HepG2 (cell line): Measurements from ENCODE around the gene RPL4. TPM values are rescaled to one million over a fixed set of nuclear protein-coding genes. Genes with fewer than 3 reads are reported as not detected.

ENCODE experiments used
- ATRX ChIP-seq: sonication (generic); formaldehyde crosslinking; IDR thresholded peaks from 2 replicates; pipeline ENCODE4 v1.4.0; 2020; ENCODE audit warnings: missing genetic modification reagents, borderline replicate concordance
- CENPX ChIP-seq: sonication (generic); formaldehyde crosslinking; IDR thresholded peaks from 2 replicates; pipeline ENCODE4 v1.9.0; 2021; ENCODE audit warnings: mild to moderate bottlenecking, missing genetic modification reagents, moderate library complexity
- KLF6 ChIP-seq: IDR thresholded peaks from 2 replicates; pipeline ENCODE4 v1.8.0; 2016; ENCODE audit warnings: missing biosample characterization, missing genetic modification reagents
- NFE2L1 ChIP-seq: sonication (generic); formaldehyde crosslinking; IDR thresholded peaks from 2 replicates; pipeline ENCODE4 v1.4.0; 2020; ENCODE audit warnings: missing genetic modification reagents, mild to moderate bottlenecking, borderline replicate concordance
- PHF21A ChIP-seq: sonication (generic); formaldehyde crosslinking; IDR thresholded peaks from 2 replicates; pipeline ENCODE4 v1.5.0; 2020; ENCODE audit warnings: mild to moderate bottlenecking, missing genetic modification reagents
- POLR2A ChIP-seq, 2 experiments: IDR thresholded peaks; 2 replicates each; pipeline ENCODE4 v1.6.1; 2011; ENCODE audit warnings: low read depth in 2 of 2, low read length in 2 of 2, mild to moderate bottlenecking in 1 of 2, moderate library complexity in 1 of 2; ENCODE audit not compliant: insufficient read depth in 1 of 2
- ZNF124 ChIP-seq: sonication (generic); formaldehyde crosslinking; IDR thresholded peaks from 2 replicates; pipeline ENCODE4 v1.4.0; 2020; ENCODE audit warnings: missing genetic modification reagents
- ZNF354B ChIP-seq: sonication (generic); formaldehyde crosslinking; IDR thresholded peaks from 2 replicates; pipeline ENCODE4 v1.8.0; 2022; ENCODE audit warnings: mild to moderate bottlenecking, missing genetic modification reagents
- ZNF431 ChIP-seq: sonication (generic); formaldehyde crosslinking; IDR thresholded peaks from 2 replicates; pipeline ENCODE4 v1.9.0; 2022; ENCODE audit warnings: missing genetic modification reagents, low read depth, mild to moderate bottlenecking, borderline replicate concordance
- ZNF484 ChIP-seq: sonication (generic); formaldehyde crosslinking; IDR thresholded peaks from 2 replicates; pipeline ENCODE4 v1.5.1; 2020; ENCODE audit warnings: mild to moderate bottlenecking, low read depth, missing genetic modification reagents, borderline replicate concordance
- ZNF891 ChIP-seq: sonication (generic); formaldehyde crosslinking; IDR thresholded peaks from 2 replicates; pipeline ENCODE4 v1.5.0; 2020; ENCODE audit warnings: mild to moderate bottlenecking, missing genetic modification reagents
- ZSCAN9 ChIP-seq: IDR thresholded peaks from 2 replicates; pipeline ENCODE4 v1.6.1; 2016; ENCODE audit warnings: borderline replicate concordance
- polyA plus RNA-seq, 8 experiments: library from polyadenylated mRNA; depleted of rRNA in 3 of 8; stranded (reverse) in 7 of 8; unstranded in 1 of 8; fragments of >200 nt; fragmentation: Illumina TruSeq in 4 of 8; extraction: Trizol in 4 of 8; gene quantifications; 2 replicates each; pipeline versions ENCODE4 v1.2.1 to v1.2.3, GENCODE V29; 2011 to 2016; ENCODE audit warnings: low read depth in 4 of 8, missing spikeins in 1 of 8, mixed read lengths in 1 of 8; ENCODE audit not compliant: insufficient read depth in 1 of 8
- total RNA-seq, 5 experiments: library from RNA; depleted of rRNA; stranded (reverse); fragments of >200 nt; fragmentation: Illumina TruSeq; extraction: Trizol; gene quantifications; 2 replicates each; pipeline ENCODE4 v1.2.3, GENCODE V29; 2016; ENCODE audit warnings: low read depth in 1 of 5
- TF ChIP-seq, protein P1 (sequence below): sonication (generic); formaldehyde crosslinking; IDR thresholded peaks from 2 replicates; pipeline ENCODE4 v1.5.1; 2020; ENCODE audit warnings: missing genetic modification reagents, mild to moderate bottlenecking, borderline replicate concordance
- TF ChIP-seq, protein P2 (sequence below): sonication (generic); formaldehyde crosslinking; IDR thresholded peaks from 2 replicates; pipeline ENCODE4 v1.4.0; 2020; ENCODE audit warnings: low read depth, mild to moderate bottlenecking, missing genetic modification reagents
- TF ChIP-seq, protein P3 (sequence below): sonication (generic); formaldehyde crosslinking; IDR thresholded peaks from 2 replicates; pipeline ENCODE4 v1.5.0; 2020; ENCODE audit warnings: mild to moderate bottlenecking, missing genetic modification reagents, borderline replicate concordance
- TF ChIP-seq, protein P4 (sequence below): IDR thresholded peaks from 2 replicates; pipeline ENCODE4 v1.6.1; 2012; ENCODE audit warnings: low read length, improper control_type of control experiment
- TF ChIP-seq, protein P5 (sequence below): sonication (generic); formaldehyde crosslinking; IDR thresholded peaks from 2 replicates; pipeline ENCODE4 v1.4.0; 2020; ENCODE audit warnings: missing genetic modification reagents

Gene RPL4
- total and polyA plus RNA-seq, 2 of the 13 experiments (the other 11 are each of a cell fraction or from before 2014, with no cell fraction given), result 3,630 to 3,960 TPM

DNA sequence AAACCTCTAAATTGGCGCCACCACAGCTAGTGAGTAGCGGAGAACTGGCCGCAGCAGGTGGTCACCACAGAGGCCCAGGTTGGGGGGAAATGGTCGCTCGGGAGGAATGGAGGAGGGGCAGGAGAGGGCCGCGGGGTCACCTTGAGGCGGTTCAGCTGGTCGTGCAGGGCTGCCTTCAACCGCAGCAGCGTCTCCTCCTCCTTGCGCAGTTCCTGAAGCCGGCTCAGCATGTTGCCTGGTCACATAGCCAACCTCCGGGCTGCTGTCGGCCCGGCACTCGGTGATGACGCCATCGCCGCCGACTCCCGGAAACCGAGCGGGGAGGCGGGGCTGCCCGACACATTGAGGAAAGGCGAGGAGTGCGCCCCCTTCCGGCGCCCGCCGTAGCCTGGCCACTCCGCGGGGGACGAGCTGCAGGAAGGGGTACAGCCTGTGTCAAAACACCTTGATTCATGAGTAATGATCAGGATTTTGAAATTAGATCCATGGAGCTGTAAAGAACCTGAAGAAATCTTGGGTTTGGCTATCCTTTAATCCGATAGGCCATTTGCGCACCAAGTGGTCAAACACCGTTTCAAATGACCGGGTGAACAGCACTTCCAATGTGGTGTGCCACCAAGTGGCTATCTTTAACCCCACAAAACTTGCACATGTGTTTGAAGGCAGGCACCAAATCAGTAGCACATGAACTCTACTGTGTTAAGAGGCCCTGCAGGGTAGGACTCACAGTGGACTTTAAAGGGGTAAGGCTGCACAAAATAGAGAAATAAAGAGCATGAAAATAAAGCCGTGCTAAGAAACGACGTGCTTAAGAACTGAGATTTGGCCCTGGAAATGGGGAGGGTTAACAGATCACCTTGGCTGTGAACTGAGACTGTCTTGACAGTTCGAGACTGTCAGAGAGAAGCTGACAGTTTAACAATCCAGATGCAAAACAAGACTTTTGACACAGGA, 6.9 kb downstream of the RPL4 start, which contains the start of gene SNAPC5 (continued):
- TF ChIP-seq ZNF484 (CRISPR knock-in tag) (no peak), ZNF891 (CRISPR knock-in tag) (peak; percentile 55; the same call in 1 of the 2 replicates), POLR2A (IDR thresholded peaks at IDR 0.05; ENCODE audit: insufficient read depth in 1 of 2, low read depth in 2 of 2, low read length in 2 of 2) (peak; percentile 71 to 81), ZNF354B (CRISPR knock-in tag) (no peak), ATRX (no peak), ZNF124 (CRISPR knock-in tag) (no peak; the same call in none of the 2 replicates), PHF21A (CRISPR knock-in tag) (peak; percentile 67; the same call in 1 of the 2 replicates), KLF6 (CRISPR knock-in tag) (peak; percentile 86), NFE2L1 (CRISPR knock-in tag) (no peak), CENPX (CRISPR knock-in tag) (no peak), ZNF431 (CRISPR knock-in tag) (peak; percentile 79; the same call in 1 of the 2 replicates), ZSCAN9 (CRISPR knock-in tag) (peak; percentile 76; the same call in 1 of the 2 replicates)
- TF ChIP-seq, protein P1, sequence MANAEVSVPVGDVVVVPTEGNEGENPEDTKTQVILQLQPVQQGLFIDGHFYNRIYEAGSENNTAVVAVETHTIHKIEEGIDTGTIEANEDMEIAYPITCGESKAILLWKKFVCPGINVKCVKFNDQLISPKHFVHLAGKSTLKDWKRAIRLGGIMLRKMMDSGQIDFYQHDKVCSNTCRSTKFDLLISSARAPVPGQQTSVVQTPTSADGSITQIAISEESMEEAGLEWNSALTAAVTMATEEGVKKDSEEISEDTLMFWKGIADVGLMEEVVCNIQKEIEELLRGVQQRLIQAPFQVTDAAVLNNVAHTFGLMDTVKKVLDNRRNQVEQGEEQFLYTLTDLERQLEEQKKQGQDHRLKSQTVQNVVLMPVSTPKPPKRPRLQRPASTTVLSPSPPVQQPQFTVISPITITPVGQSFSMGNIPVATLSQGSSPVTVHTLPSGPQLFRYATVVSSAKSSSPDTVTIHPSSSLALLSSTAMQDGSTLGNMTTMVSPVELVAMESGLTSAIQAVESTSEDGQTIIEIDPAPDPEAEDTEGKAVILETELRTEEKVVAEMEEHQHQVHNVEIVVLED (CRISPR knock-in tag), result peak; percentile 67; the same call in 1 of the 2 replicates
- TF ChIP-seq, protein P2, sequence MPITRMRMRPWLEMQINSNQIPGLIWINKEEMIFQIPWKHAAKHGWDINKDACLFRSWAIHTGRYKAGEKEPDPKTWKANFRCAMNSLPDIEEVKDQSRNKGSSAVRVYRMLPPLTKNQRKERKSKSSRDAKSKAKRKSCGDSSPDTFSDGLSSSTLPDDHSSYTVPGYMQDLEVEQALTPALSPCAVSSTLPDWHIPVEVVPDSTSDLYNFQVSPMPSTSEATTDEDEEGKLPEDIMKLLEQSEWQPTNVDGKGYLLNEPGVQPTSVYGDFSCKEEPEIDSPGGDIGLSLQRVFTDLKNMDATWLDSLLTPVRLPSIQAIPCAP, result no peak
- TF ChIP-seq, protein P3, sequence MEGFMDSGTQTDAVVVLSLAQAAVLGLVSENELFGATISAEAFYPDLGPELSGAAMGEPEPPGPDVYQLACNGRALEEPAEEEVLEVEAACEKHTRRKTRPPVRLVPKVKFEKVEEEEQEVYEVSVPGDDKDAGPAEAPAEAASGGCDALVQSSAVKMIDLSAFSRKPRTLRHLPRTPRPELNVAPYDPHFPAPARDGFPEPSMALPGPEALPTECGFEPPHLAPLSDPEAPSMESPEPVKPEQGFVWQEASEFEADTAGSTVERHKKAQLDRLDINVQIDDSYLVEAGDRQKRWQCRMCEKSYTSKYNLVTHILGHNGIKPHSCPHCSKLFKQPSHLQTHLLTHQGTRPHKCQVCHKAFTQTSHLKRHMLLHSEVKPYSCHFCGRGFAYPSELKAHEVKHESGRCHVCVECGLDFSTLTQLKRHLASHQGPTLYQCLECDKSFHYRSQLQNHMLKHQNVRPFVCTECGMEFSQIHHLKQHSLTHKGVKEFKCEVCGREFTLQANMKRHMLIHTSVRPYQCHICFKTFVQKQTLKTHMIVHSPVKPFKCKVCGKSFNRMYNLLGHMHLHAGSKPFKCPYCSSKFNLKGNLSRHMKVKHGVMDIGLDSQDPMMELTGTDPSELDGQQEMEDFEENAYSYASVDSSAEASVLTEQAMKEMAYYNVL (CRISPR knock-in tag), result peak; percentile 48
- TF ChIP-seq, protein P4, sequence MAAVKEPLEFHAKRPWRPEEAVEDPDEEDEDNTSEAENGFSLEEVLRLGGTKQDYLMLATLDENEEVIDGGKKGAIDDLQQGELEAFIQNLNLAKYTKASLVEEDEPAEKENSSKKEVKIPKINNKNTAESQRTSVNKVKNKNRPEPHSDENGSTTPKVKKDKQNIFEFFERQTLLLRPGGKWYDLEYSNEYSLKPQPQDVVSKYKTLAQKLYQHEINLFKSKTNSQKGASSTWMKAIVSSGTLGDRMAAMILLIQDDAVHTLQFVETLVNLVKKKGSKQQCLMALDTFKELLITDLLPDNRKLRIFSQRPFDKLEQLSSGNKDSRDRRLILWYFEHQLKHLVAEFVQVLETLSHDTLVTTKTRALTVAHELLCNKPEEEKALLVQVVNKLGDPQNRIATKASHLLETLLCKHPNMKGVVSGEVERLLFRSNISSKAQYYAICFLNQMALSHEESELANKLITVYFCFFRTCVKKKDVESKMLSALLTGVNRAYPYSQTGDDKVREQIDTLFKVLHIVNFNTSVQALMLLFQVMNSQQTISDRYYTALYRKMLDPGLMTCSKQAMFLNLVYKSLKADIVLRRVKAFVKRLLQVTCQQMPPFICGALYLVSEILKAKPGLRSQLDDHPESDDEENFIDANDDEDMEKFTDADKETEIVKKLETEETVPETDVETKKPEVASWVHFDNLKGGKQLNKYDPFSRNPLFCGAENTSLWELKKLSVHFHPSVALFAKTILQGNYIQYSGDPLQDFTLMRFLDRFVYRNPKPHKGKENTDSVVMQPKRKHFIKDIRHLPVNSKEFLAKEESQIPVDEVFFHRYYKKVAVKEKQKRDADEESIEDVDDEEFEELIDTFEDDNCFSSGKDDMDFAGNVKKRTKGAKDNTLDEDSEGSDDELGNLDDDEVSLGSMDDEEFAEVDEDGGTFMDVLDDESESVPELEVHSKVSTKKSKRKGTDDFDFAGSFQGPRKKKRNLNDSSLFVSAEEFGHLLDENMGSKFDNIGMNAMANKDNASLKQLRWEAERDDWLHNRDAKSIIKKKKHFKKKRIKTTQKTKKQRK, result no peak
- TF ChIP-seq, protein P5, sequence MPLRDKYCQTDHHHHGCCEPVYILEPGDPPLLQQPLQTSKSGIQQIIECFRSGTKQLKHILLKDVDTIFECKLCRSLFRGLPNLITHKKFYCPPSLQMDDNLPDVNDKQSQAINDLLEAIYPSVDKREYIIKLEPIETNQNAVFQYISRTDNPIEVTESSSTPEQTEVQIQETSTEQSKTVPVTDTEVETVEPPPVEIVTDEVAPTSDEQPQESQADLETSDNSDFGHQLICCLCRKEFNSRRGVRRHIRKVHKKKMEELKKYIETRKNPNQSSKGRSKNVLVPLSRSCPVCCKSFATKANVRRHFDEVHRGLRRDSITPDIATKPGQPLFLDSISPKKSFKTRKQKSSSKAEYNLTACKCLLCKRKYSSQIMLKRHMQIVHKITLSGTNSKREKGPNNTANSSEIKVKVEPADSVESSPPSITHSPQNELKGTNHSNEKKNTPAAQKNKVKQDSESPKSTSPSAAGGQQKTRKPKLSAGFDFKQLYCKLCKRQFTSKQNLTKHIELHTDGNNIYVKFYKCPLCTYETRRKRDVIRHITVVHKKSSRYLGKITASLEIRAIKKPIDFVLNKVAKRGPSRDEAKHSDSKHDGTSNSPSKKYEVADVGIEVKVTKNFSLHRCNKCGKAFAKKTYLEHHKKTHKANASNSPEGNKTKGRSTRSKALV (CRISPR knock-in tag), result no peak; the same call in 1 of the 2 replicates
